Endothelial cell of umbilical vein (primary cell): Measurements from ENCODE around the gene ZNF888. TPM values are rescaled to one million over a fixed set of nuclear protein-coding genes. Genes with fewer than 3 reads are reported as not detected.
"Not testable (repeated sequence)": the region's sequence is repeated elsewhere in the genome, so short reads cannot be mapped to it uniquely, and the experiment has no call there.

ENCODE experiments used
- BruUV-seq: library from RNA; stranded (reverse); fragments of 400-500 nt; replicated peaks from 2 replicates; lab custom pipeline; 2021; lab: Mats Ljungman, UMichigan
- CTCF ChIA-PET: fragments of 300-600, 350-600 bp; sonication (Branson Sonifier 250); formaldehyde crosslinking; loops from one replicate; lab custom pipeline; 2021; ENCODE audit warnings: antibody characterized with exemption, inconsistent platforms; lab: Charles Lee
- POLR2A ChIA-PET: fragments of 300-600, 350-600 bp; sonication (Branson Sonifier 250); formaldehyde crosslinking; loops from one replicate; lab custom pipeline; 2021; ENCODE audit warnings: antibody characterized with exemption, inconsistent platforms; lab: Charles Lee
- DNase-seq: peaks from one replicate; pipeline ENCODE4 v3.0.0-alpha.2; 2011; ENCODE audit warnings: low read depth, low spot score
- FAIRE-seq: peaks from 2 replicates; lab custom pipeline; 2011; peaks lifted over from hg19 to GRCh38; lab: Jason Lieb, UNC
- H2AFZ ChIP-seq: 2 replicates; pipeline ENCODE4 v1.6.0; 2012; ENCODE audit warnings: low read depth, low read length, control low read depth, inconsistent platforms
- H3K27ac ChIP-seq: 2 replicates; pipeline ENCODE4 v1.5.1; 2011; ENCODE audit warnings: low read depth, mild to moderate bottlenecking, control low read depth, low read length, moderate library complexity; ENCODE audit not compliant: insufficient read depth
- H3K27me3 ChIP-seq, 2 experiments: 2 replicates each; pipeline versions ENCODE4 v1.6.0 to v1.6.1; 2011; ENCODE audit warnings: low read length in 2 of 2, mixed read lengths in 1 of 2; ENCODE audit not compliant: control insufficient read depth in 2 of 2, insufficient read depth in 2 of 2
- H3K36me3 ChIP-seq, 2 experiments: 2 replicates in 1 of 2; 3 replicates in 1 of 2; pipeline ENCODE4 v1.5.1; 2011; ENCODE audit warnings: low read length in 2 of 2, mild to moderate bottlenecking in 1 of 2, moderate library complexity in 1 of 2; ENCODE audit not compliant: control insufficient read depth in 2 of 2, insufficient read depth in 2 of 2; ENCODE audit errors: extremely low read depth in 1 of 2
- H3K4me1 ChIP-seq: 3 replicates; pipeline ENCODE4 v1.5.1; 2011; ENCODE audit warnings: mild to moderate bottlenecking, low read length; ENCODE audit not compliant: control insufficient read depth, insufficient read depth; ENCODE audit errors: extremely low read depth
- H3K4me2 ChIP-seq: 2 replicates; pipeline ENCODE4 v1.6.1; 2011; ENCODE audit warnings: low read length, control low read depth, mixed read lengths; ENCODE audit not compliant: insufficient read depth
- H3K4me3 ChIP-seq, 3 experiments: fragments of 200-600 bp in 1 of 3; sonication (generic), shearing (Covaris generic) in 1 of 3; replicated peaks in 1 of 3; 2 replicates each; pipeline ENCODE4 v1.5.1; 2011 to 2016; ENCODE audit warnings: control low read depth in 3 of 3, low read length in 3 of 3, mild to moderate bottlenecking in 2 of 3, inconsistent platforms in 1 of 3, low read depth in 1 of 3, moderate library complexity in 1 of 3; ENCODE audit not compliant: insufficient read depth in 1 of 3
- H3K79me2 ChIP-seq: 2 replicates; pipeline ENCODE4 v1.6.0; 2012; ENCODE audit warnings: low read length, inconsistent platforms; ENCODE audit not compliant: control insufficient read depth, insufficient read depth
- H3K9ac ChIP-seq: replicated peaks from 2 replicates; pipeline ENCODE3; 2011; ENCODE audit warnings: low read length, control low read depth; ENCODE audit not compliant: insufficient read depth; ENCODE audit errors: extremely low read depth
- H3K9me1 ChIP-seq: replicated peaks from 3 replicates; pipeline ENCODE4 v1.6.0; 2011; ENCODE audit warnings: mild to moderate bottlenecking, low read length; ENCODE audit not compliant: control insufficient read depth, insufficient read depth; ENCODE audit errors: extremely low read depth
- H3K9me3 ChIP-seq: replicated peaks from 2 replicates; pipeline ENCODE4 v1.5.1; 2012; ENCODE audit warnings: low read length, inconsistent platforms; ENCODE audit not compliant: control insufficient read depth, insufficient read depth
- H4K20me1 ChIP-seq: replicated peaks from 2 replicates; pipeline ENCODE3; 2011; ENCODE audit warnings: mild to moderate bottlenecking, low read length; ENCODE audit not compliant: control insufficient read depth, insufficient read depth; ENCODE audit errors: extremely low read depth
- POLR2A ChIP-seq: IDR thresholded peaks from 2 replicates; pipeline ENCODE4 v1.6.1; 2012; ENCODE audit warnings: low read depth, mild to moderate bottlenecking, control low read depth, low read length
- POLR2AphosphoS5 ChIP-seq: IDR thresholded peaks from 2 replicates; pipeline ENCODE4 v1.6.1; 2012; ENCODE audit warnings: low read depth, mild to moderate bottlenecking, control low read depth, low read length, moderate library complexity; ENCODE audit not compliant: insufficient read depth
- dilution Hi-C: fragments of 300-500 bp; cut with MboI; formaldehyde crosslinking; loops from one replicate; pipeline ENCODE4 v1.15.0; 2019; ENCODE audit warnings: low sequenced_read_pairs; ENCODE audit not compliant: extremely low pct_ligation_motif_present
- intact Hi-C: fragments of 100-400 bp; cut with micrococcal nuclease; formaldehyde crosslinking; loops from one replicate; pipeline ENCODE4 v1.10.0; 2022
- polyA plus RNA-seq, 4 experiments: library from polyadenylated mRNA; depleted of rRNA in 3 of 4; stranded (reverse) in 3 of 4; unstranded in 1 of 4; fragments of >200 nt; gene quantifications; 2 replicates each; pipeline versions ENCODE4 v1.2.1 to v1.2.3, GENCODE V29; 2011 to 2012; ENCODE audit warnings: missing spikeins in 1 of 4
- small RNA-seq: library from RNA; depleted of rRNA; stranded (forward); fragments of <200 nt; gene quantifications from one replicate; pipeline ENCODE3, GENCODE V24; 2012; ENCODE audit warnings: low replicate concordance, low read depth; ENCODE audit not compliant: insufficient read depth, insufficient read length
- total RNA-seq: library from RNA; stranded (reverse); gene quantifications from 2 replicates; pipeline ENCODE4 v1.2.3, GENCODE V29; 2021

ZNF888 gene
- total and polyA plus RNA-seq, 2 donors (not counting 3 experiments of a cell fraction or from before 2014, with no cell fraction given) = 0.72 to 3.9 TPM

DNA sequence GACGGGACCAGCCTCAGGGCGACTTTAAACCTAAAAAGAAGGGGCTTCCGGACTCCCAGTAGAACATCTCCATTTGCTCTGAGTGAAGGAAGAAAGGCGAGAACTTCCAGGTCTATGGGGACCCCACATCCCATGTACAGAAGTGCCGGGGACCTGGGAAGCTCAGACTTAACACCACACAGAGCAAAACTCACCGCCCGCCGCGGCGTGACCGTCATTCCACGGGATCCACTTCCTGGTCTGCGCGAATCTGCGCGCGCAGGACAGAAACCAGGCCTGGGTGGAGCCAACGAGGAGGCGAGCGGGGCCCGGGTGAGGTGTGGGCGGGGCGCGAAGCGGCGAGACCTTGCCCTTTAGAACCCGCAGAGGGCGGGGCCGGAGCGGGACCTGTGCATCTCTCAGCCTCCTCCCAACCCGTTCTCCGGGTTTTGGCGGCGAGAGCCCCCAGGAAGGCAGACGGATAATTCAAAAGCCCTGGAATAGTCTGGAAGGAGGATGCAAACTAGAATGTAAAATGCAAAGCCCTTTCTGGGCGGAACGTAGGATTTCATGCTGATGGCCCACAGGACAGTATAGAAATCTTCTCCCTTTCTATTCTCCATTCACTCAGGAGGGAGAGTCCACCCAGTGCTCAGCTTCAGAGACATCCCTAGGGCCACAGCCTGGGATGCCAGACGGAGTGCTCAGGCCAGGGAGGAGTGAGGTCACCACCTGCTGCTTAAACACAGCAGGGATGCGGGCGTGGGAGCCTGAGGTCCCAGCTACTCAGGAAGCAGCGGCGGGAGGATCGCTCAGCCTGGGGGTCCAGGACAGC lies 65.6 kb downstream of the ZNF888 start, which contains the start of gene ZNF468:
ZNF468 (minus strand) TSS at position 242 of the 814 bp plus-strand sequence. CDS start 3,347 bp downstream, outside the sequence.
- CTCF ChIA-PET, H3K4me1 ChIP-seq, dilution Hi-C loops, H3K9me1 ChIP-seq, H3K9me3 ChIP-seq, H4K20me1 ChIP-seq, H3K27me3 ChIP-seq, POLR2A ChIA-PET, H3K79me2 ChIP-seq, BruUV-seq, H3K36me3 ChIP-seq: not testable (repeated sequence)
- peak within 1 kb of the TSS; percentile 37 for H3K27ac ChIP-seq
- H2AFZ ChIP-seq = peak within 1 kb of the TSS; percentile 100
- DNase-seq (peak; percentile 59), FAIRE-seq (peak; percentile 98)
- H3K9ac ChIP-seq = peak within 1 kb of the TSS; percentile 67
- H3K4me3 ChIP-seq = peak within 1 kb of the TSS; percentile 53 to 90 (median 79)
- TF ChIP-seq POLR2A = peak; percentile 70
- peak; percentile 25 for TF ChIP-seq POLR2AphosphoS5
- peak within 1 kb of the TSS; percentile 88 for H3K4me2 ChIP-seq
- intact Hi-C loops = loop anchor here (1.0 to 10.0 kb wide), 3 partner anchors 36 to 85 kb away; partner anchors contain the start of genes ZNF28 and ZNF888

DNA sequence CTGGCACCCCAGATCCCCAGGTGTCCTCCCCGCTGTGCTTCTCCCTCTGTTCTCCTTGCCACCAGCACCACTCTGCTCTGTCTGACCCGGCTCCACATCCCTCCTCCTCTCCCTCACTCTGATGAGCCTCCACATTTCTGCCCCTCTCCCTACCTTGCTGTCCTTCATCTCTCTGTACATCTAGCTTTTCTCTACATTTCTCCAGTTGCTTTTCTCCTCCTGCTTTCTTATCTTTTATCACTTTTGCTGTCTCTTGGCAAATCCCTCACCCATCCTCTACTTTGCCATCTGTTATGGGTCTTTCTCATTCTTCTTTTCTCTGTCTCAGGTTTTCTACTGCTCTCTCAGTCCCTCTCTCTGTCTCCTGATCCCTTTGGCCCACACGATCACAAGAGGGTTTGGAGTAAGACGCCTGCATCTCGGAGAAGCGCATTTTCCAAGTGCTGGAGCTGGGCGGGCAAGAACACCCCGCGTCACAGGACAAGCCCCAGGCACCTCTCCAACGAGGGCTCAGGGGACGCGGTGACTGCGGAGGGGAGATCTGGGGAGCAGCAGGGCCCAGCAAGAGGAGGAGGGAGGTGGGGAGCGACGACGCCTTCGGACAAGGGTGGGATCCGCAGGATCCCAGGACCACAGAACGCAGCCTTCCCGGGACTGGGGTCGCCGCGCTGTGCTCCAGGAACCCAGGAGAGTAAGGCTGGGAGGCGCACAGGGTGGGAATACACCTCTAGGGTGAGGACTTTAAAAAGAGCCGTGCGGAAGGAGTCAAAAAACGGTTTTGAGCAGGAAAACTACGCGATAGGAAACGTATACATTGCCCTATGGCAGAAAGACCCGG lies 66.5 kb downstream of the ZNF888 start:
- H3K79me2 ChIP-seq, H3K9me1 ChIP-seq, H3K36me3 ChIP-seq, H3K4me1 ChIP-seq, dilution Hi-C loops, POLR2A ChIA-PET, CTCF ChIA-PET, H3K9me3 ChIP-seq, H4K20me1 ChIP-seq, H3K27me3 ChIP-seq: not testable (repeated sequence)
- Histone ChIP-seq H3K4me2 (peak overlapping the region; percentile 58), H3K4me3 (peak overlapping the region; percentile 53 to 90 (median 79)), H3K27ac (peak overlapping the region; percentile 37), H3K9ac (peak overlapping the region; percentile 67), H2AFZ (peak overlapping the region; percentile 95)
- peak; percentile 79 for FAIRE-seq
- intact Hi-C loops = loop anchor here (1.0 to 10.0 kb wide), 3 partner anchors 35 to 86 kb away; partner anchors contain the start of genes ZNF28 and ZNF888
- TSS peak; percentile 75 for BruUV-seq
- DNase-seq = peak; percentile 7

Small RNA genes within 50 kb of the gene (small RNA-seq; reads per million reads assigned to genes)
- gene ZNF320 = 1.3 reads per million

Other genes with a start within 250 kb of the ZNF888 start
- gene ZNF611, start 188.4 kb downstream of the ZNF888 start, total RNA-seq = 20.0 and 24.2 TPM in 2 replicates
- 2.5 and 3.1 TPM in 2 replicates for gene ZNF611, start 188.4 kb downstream of the ZNF888 start, polyA plus RNA-seq
- gene ZNF600, start 136.6 kb downstream of the ZNF888 start, total RNA-seq = 5.2 and 7.9 TPM in 2 replicates
- gene ZNF600, start 136.6 kb downstream of the ZNF888 start, polyA plus RNA-seq = 5.8 and 7.2 TPM in 2 replicates
- 14.9 and 18.5 TPM in 2 replicates for gene ZNF28, start 101.8 kb downstream of the ZNF888 start, total RNA-seq
- 4.2 and 16.9 TPM in 2 replicates for gene ZNF28, start 101.8 kb downstream of the ZNF888 start, polyA plus RNA-seq
- gene ZNF468, start 65.8 kb downstream of the ZNF888 start, total RNA-seq = 12.6 and 16.3 TPM in 2 replicates
- gene ZNF468, start 65.8 kb downstream of the ZNF888 start, polyA plus RNA-seq = 6.3 and 7.0 TPM in 2 replicates
- gene ZNF320, start 25.8 kb downstream of the ZNF888 start, total RNA-seq = 10.9 and 11.1 TPM in 2 replicates
- gene ZNF320, start 25.8 kb downstream of the ZNF888 start, polyA plus RNA-seq = 7.5 and 7.6 TPM in 2 replicates
- 4.9 and 5.3 TPM in 2 replicates for gene ZNF816, start 39.5 kb upstream of the ZNF888 start, total RNA-seq
- gene ZNF816, start 39.5 kb upstream of the ZNF888 start, polyA plus RNA-seq = 0.76 and 1.8 TPM in 2 replicates
- gene ERVV-1, start 90.5 kb upstream of the ZNF888 start, total RNA-seq = not detected in 2 replicates
- gene ERVV-1, start 90.5 kb upstream of the ZNF888 start, polyA plus RNA-seq = 0.05 TPM in 1 of 2 replicates, not detected in the other
- not detected in 2 replicates for gene ERVV-2, start 121.3 kb upstream of the ZNF888 start, total RNA-seq
- gene ERVV-2, start 121.3 kb upstream of the ZNF888 start, polyA plus RNA-seq = not detected in 2 replicates
- 16.4 and 19.7 TPM in 2 replicates for gene ZNF160, start 180.0 kb upstream of the ZNF888 start, total RNA-seq
- 11.3 and 12.7 TPM in 2 replicates for gene ZNF160, start 180.0 kb upstream of the ZNF888 start, polyA plus RNA-seq
- 0.69 TPM in 1 of 2 replicates, not detected in the other for gene ZNF415, start 209.5 kb upstream of the ZNF888 start, total RNA-seq
- gene ZNF415, start 209.5 kb upstream of the ZNF888 start, polyA plus RNA-seq = 0.30 and 0.48 TPM in 2 replicates
- 6.3 and 6.6 TPM in 2 replicates for gene ZNF347, start 235.6 kb upstream of the ZNF888 start, total RNA-seq
- 0.94 and 1.5 TPM in 2 replicates for gene ZNF347, start 235.6 kb upstream of the ZNF888 start, polyA plus RNA-seq